ENCODE data around the gene NMU. TPM values are rescaled to one million over a fixed set of nuclear protein-coding genes. Genes with fewer than 3 reads are reported as not detected.

NMU gene
- total RNA-seq, 5 donors from 2014 or later (not counting 1 experiment from before 2014, with no cell fraction given), result 0.72 to 1.4 (median 0.93) TPM; not detected in 2

DNA sequence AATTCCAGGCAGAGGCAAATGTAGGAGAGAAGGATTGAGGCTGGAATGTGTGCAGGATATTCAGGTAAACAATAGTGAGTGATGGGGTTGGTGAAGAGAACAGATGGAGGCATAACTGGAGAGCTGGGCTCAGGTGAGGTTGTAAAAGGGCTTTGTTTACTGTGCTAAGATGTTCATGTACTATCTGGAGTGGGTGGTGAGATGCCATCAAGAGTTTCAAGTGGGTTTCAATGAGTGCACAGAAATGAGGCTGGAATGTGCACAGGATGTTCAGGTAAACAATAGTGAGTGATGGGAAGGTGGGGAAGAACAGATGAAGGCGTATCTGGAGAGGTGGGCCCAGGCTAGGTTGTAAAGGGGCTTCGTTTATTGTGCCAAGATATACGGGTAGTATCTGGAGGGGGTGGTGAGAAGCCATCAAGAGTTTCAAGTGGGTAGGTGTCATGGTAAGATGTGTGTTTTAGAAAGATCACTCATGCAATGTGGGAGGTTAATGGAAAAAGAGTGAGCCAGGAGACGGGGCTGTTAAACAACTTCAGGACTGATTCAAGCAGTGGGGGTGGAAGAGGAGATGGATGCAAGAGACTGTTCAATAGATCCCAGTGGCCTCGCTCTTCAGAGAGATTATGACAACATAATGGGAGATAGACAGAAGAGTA is 25.4 kb upstream of the NMU start:
- DNase-seq, result no peak
- Mint-ChIP-seq H3K4me1 (no peaks in the 10 kb centered on the region), H3K36me3 (no peaks in the 10 kb centered on the region), H3K9me3 (no peaks in the 10 kb centered on the region), H3K4me3 (no peak overlapping the region), H3K27ac (no peak overlapping the region), H3K27me3 (peaks cover 9 to 18% of the 10 kb centered on the region in 2 donors)
- H3K36me3 ChIP-seq (ENCODE audit: control insufficient read depth in 2 of 2, extremely low read depth in 1 of 2, insufficient read depth in 1 of 2, low read length in 1 of 2), result no peaks in the 10 kb centered on the region
- no peaks in the 10 kb centered on the region for H3K9me3 ChIP-seq
- peaks cover 0 to 2% of the 10 kb centered on the region in 2 experiments for H3K27me3 ChIP-seq (replicated peaks in 1 of 2; ENCODE audit: control insufficient read depth in 2 of 2, extremely low read depth in 1 of 2, insufficient read depth in 2 of 2, low read length in 1 of 2)
- ChIA-PET CTCF (no interaction called here), POLR2A (no interaction called here)
- no peak for ATAC-seq (replicated peaks in 1 of 4)
- no peak overlapping the region for H3K27ac ChIP-seq (ENCODE audit: low read length)
- WGBS (ENCODE audit: insufficient coverage), result 32% methylated on average over 5 of the region's 5 CpGs
- H3K4me3 ChIP-seq (ENCODE audit: control insufficient read depth in 1 of 2, extremely low read depth in 1 of 2, low read length in 1 of 2), result no peak overlapping the region
- H3K4me1 ChIP-seq (ENCODE audit: control insufficient read depth in 1 of 2, extremely low read depth in 1 of 2, insufficient read depth in 2 of 2, low read length in 2 of 2), result no peaks in the 10 kb centered on the region

- POLR2A ChIA-PET, result no interaction called here
- 100% methylated on average over 2 of the region's 5 CpGs for WGBS (ENCODE audit: insufficient coverage)
- no peak for DNase-seq
Measured at GRCh38 chr4:55658657-55659056, 22.6 kb upstream of the NMU start.

GRCh38 chr4:55654131-55654530 is 18.0 kb upstream of the NMU start:
- Histone ChIP-seq H3K4me3 (ENCODE audit: control insufficient read depth in 1 of 2, extremely low read depth in 1 of 2, low read length in 1 of 2) (no peak overlapping the region), H3K4me1 (ENCODE audit: control insufficient read depth in 1 of 2, extremely low read depth in 1 of 2, insufficient read depth in 2 of 2, low read length in 2 of 2) (no peaks in the 10 kb centered on the region), H3K9me3 (no peaks in the 10 kb centered on the region), H3K36me3 (ENCODE audit: control insufficient read depth in 2 of 2, extremely low read depth in 1 of 2, insufficient read depth in 1 of 2, low read length in 1 of 2) (no peaks in the 10 kb centered on the region), H3K27me3 (replicated peaks in 1 of 2; ENCODE audit: control insufficient read depth in 2 of 2, extremely low read depth in 1 of 2, insufficient read depth in 2 of 2, low read length in 1 of 2) (no peaks in the 10 kb centered on the region), H3K27ac (ENCODE audit: low read length) (no peak overlapping the region)
- 95% methylated on average over 5 of the region's 5 CpGs for WGBS (ENCODE audit: insufficient coverage)
- CTCF ChIA-PET, result no interaction called here
- no peaks in the 10 kb centered on the region for H3K36me3 Mint-ChIP-seq
- no peak for ATAC-seq (replicated peaks in 1 of 4)
- DNase-seq, result no peak
- no peak overlapping the region for H3K4me3 Mint-ChIP-seq
- H3K27ac Mint-ChIP-seq, result no peak overlapping the region
- H3K4me1 Mint-ChIP-seq, result no peaks in the 10 kb centered on the region
- no peaks in the 10 kb centered on the region for H3K9me3 Mint-ChIP-seq
- H3K27me3 Mint-ChIP-seq, result peaks cover 5 to 13% of the 10 kb centered on the region in 2 donors
- POLR2A ChIA-PET, result no interaction called here

More at GRCh38 chr4:55658657-55659056, 22.6 kb upstream of the NMU start:
- CTCF ChIA-PET, result no interaction called here
- no peaks in the 10 kb centered on the region for H3K9me3 Mint-ChIP-seq
- H3K4me3 Mint-ChIP-seq, result no peak overlapping the region
- H3K27me3 Mint-ChIP-seq, result peaks cover 8 to 9% of the 10 kb centered on the region in 2 donors
- Histone ChIP-seq H3K4me3 (ENCODE audit: control insufficient read depth in 1 of 2, extremely low read depth in 1 of 2, low read length in 1 of 2) (no peak overlapping the region), H3K9me3 (no peaks in the 10 kb centered on the region), H3K4me1 (ENCODE audit: control insufficient read depth in 1 of 2, extremely low read depth in 1 of 2, insufficient read depth in 2 of 2, low read length in 2 of 2) (no peaks in the 10 kb centered on the region), H3K27me3 (replicated peaks in 1 of 2; ENCODE audit: control insufficient read depth in 2 of 2, extremely low read depth in 1 of 2, insufficient read depth in 2 of 2, low read length in 1 of 2) (peaks cover 0 to 2% of the 10 kb centered on the region in 2 experiments), H3K36me3 (ENCODE audit: control insufficient read depth in 2 of 2, extremely low read depth in 1 of 2, insufficient read depth in 1 of 2, low read length in 1 of 2) (no peaks in the 10 kb centered on the region), H3K27ac (ENCODE audit: low read length) (no peak overlapping the region)
- H3K36me3 Mint-ChIP-seq, result no peaks in the 10 kb centered on the region
- no peaks in the 10 kb centered on the region for H3K4me1 Mint-ChIP-seq
- no peak for ATAC-seq (replicated peaks in 1 of 4)
- no peak overlapping the region for H3K27ac Mint-ChIP-seq

DNA sequence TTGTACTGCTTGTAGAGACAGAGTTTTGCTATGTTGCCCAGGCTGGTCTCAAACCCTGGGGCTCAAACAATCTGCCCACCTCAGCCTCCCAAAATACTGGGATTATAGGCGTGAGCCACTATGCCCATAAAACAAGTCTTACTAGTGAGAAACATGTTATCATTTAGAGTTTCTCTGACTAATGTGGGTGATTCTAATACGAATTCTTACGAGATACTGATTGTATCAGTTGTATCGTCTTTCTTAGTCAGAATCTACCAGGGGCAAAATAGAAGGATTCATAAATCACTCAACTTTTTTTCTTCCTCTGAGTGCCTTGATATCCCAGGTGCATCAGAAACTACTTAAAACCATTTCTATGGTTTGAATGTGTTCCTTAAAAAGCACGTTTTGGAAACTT is 14.4 kb upstream of the NMU start:
- H3K4me3 ChIP-seq (ENCODE audit: control insufficient read depth in 1 of 2, extremely low read depth in 1 of 2, low read length in 1 of 2), result no peak overlapping the region
- DNase-seq (no peak), ATAC-seq (replicated peaks in 1 of 4) (no peak)
- no CpG with 5 or more reads among the region's 5 CpGs for WGBS (ENCODE audit: insufficient coverage)
- no peaks in the 10 kb centered on the region for H3K36me3 ChIP-seq (ENCODE audit: control insufficient read depth in 2 of 2, extremely low read depth in 1 of 2, insufficient read depth in 1 of 2, low read length in 1 of 2)
- no peaks in the 10 kb centered on the region for H3K9me3 Mint-ChIP-seq
- H3K27me3 Mint-ChIP-seq, result peaks cover 5 to 16% of the 10 kb centered on the region in 2 donors
- no peaks in the 10 kb centered on the region for H3K36me3 Mint-ChIP-seq
- H3K9me3 ChIP-seq, result no peaks in the 10 kb centered on the region
- no peaks in the 10 kb centered on the region for H3K27me3 ChIP-seq (replicated peaks in 1 of 2; ENCODE audit: control insufficient read depth in 2 of 2, extremely low read depth in 1 of 2, insufficient read depth in 2 of 2, low read length in 1 of 2)
- H3K4me1 ChIP-seq (ENCODE audit: control insufficient read depth in 1 of 2, extremely low read depth in 1 of 2, insufficient read depth in 2 of 2, low read length in 2 of 2), result no peaks in the 10 kb centered on the region
- H3K27ac ChIP-seq (ENCODE audit: low read length), result no peak overlapping the region
- ChIA-PET POLR2A (no interaction called here), CTCF (no interaction called here)
- H3K4me1 Mint-ChIP-seq, result no peaks in the 10 kb centered on the region
- H3K4me3 Mint-ChIP-seq, result no peak overlapping the region
- no peak overlapping the region for H3K27ac Mint-ChIP-seq

GRCh38 chr4:55637272-55637820 is 1.2 kb upstream of the NMU start:
- no peaks in the 10 kb centered on the region for H3K9me3 ChIP-seq
- no peak overlapping the region for H3K4me3 ChIP-seq (ENCODE audit: control insufficient read depth in 1 of 2, extremely low read depth in 1 of 2, low read length in 1 of 2)
- H3K27me3 ChIP-seq (replicated peaks in 1 of 2; ENCODE audit: control insufficient read depth in 2 of 2, extremely low read depth in 1 of 2, insufficient read depth in 2 of 2, low read length in 1 of 2), result peaks cover 12 to 24% of the 10 kb centered on the region in 2 experiments
- POLR2A ChIA-PET, result no interaction called here
- peaks cover 40 to 54% of the 10 kb centered on the region in 2 donors for H3K27me3 Mint-ChIP-seq
- no CpG with 5 or more reads among the region's 12 CpGs for WGBS (ENCODE audit: insufficient coverage)
- no peaks in the 10 kb centered on the region for H3K36me3 ChIP-seq (ENCODE audit: control insufficient read depth in 2 of 2, extremely low read depth in 1 of 2, insufficient read depth in 1 of 2, low read length in 1 of 2)
- peaks cover 18 to 20% (median 20%) of the 10 kb centered on the region in 3 donors for H3K4me1 Mint-ChIP-seq
- DNase-seq (no peak), ATAC-seq (replicated peaks in 1 of 4) (no peak)
- H3K36me3 Mint-ChIP-seq, result no peaks in the 10 kb centered on the region
- no peak overlapping the region for H3K27ac ChIP-seq (ENCODE audit: low read length)
- peaks cover 3 to 11% of the 10 kb centered on the region in 2 experiments for H3K4me1 ChIP-seq (ENCODE audit: control insufficient read depth in 1 of 2, extremely low read depth in 1 of 2, insufficient read depth in 2 of 2, low read length in 2 of 2)
- no peaks in the 10 kb centered on the region for H3K9me3 Mint-ChIP-seq
- no peak overlapping the region for H3K27ac Mint-ChIP-seq
- no peak overlapping the region for H3K4me3 Mint-ChIP-seq
- CTCF ChIA-PET, result no interaction called here

DNA sequence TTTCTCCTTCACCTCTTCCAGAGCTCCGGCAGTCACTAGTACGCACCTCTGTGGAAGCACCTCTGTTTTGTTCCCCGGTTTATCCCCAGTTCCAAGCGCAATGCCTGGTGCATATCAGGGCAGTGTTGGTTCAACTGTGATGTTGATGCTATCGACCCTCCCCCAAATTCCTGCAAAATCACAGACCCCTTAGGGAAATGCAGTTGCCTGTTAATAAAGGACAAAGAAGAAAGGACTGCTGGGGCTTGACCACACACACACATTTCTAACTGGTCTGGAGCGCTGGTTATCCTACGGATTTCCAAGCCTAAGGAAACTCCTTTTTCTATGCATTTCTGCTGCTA is 530 bp upstream of the NMU start:
- Histone ChIP-seq H3K4me1 (ENCODE audit: control insufficient read depth in 1 of 2, extremely low read depth in 1 of 2, insufficient read depth in 2 of 2, low read length in 2 of 2) (peaks cover 3 to 11% of the 10 kb centered on the region in 2 experiments), H3K27ac (ENCODE audit: low read length) (no peak overlapping the region), H3K27me3 (replicated peaks in 1 of 2; ENCODE audit: control insufficient read depth in 2 of 2, extremely low read depth in 1 of 2, insufficient read depth in 2 of 2, low read length in 1 of 2) (peaks cover 12 to 24% of the 10 kb centered on the region in 2 experiments), H3K36me3 (ENCODE audit: control insufficient read depth in 2 of 2, extremely low read depth in 1 of 2, insufficient read depth in 1 of 2, low read length in 1 of 2) (no peaks in the 10 kb centered on the region), H3K4me3 (ENCODE audit: control insufficient read depth in 1 of 2, extremely low read depth in 1 of 2, low read length in 1 of 2) (no peak overlapping the region), H3K9me3 (no peaks in the 10 kb centered on the region)
- H3K4me1 Mint-ChIP-seq, result peaks cover 18 to 20% (median 20%) of the 10 kb centered on the region in 3 donors
- no peak for DNase-seq
- H3K27ac Mint-ChIP-seq, result no peak overlapping the region
- H3K36me3 Mint-ChIP-seq, result no peaks in the 10 kb centered on the region
- POLR2A ChIA-PET, result interaction anchor here in 1 of 2 donors (0.6 kb wide), 1 partner anchor 38 kb away, joined by 7 read pairs; no protein-coding TSS in a partner anchor
- H3K27me3 Mint-ChIP-seq, result peaks cover 45 to 59% of the 10 kb centered on the region in 2 donors
- no peak for ATAC-seq (replicated peaks in 1 of 4)
- no peaks in the 10 kb centered on the region for H3K9me3 Mint-ChIP-seq
- WGBS (ENCODE audit: insufficient coverage), result 26% methylated on average over 4 of the region's 7 CpGs
- H3K4me3 Mint-ChIP-seq, result peak overlapping the region; percentile 29 to 78 (median 58)
- CTCF ChIA-PET, result interaction anchor here in 1 of 2 donors (0.6 kb wide), 1 partner anchor 269 kb away, joined by 3 read pairs; no protein-coding TSS in a partner anchor
